H1 (cell line): Measurements from ENCODE around the gene RPUSD2. TPM values are rescaled to one million over a fixed set of nuclear protein-coding genes. Genes with fewer than 3 reads are reported as not detected.

Experiments used
- BCL11A ChIP-seq, 2 experiments: IDR thresholded peaks; one replicate each; pipeline ENCODE4 v1.6.1; 2011; ENCODE audit warnings: low read depth in 2 of 2, low read length in 2 of 2, mild to moderate bottlenecking in 2 of 2
- CHD1 ChIP-seq: IDR thresholded peaks from 2 replicates; pipeline ENCODE4 v1.6.1; 2012; ENCODE audit warnings: low read depth, low read length, improper control_type of control experiment
- CHD2 ChIP-seq: IDR thresholded peaks from 2 replicates; pipeline ENCODE4 v1.6.1; 2012; ENCODE audit warnings: low read length, improper control_type of control experiment
- JUN ChIP-seq: IDR thresholded peaks from 2 replicates; pipeline ENCODE4 v1.6.1; 2011; ENCODE audit warnings: low read depth, mild to moderate bottlenecking, improper control_type of control experiment, low read length
- KDM4A ChIP-seq: IDR thresholded peaks from one replicate; pipeline ENCODE4 v1.7.1; 2012; ENCODE audit warnings: low read depth, mild to moderate bottlenecking, moderate library complexity, low read length, inconsistent platforms; ENCODE audit not compliant: severe bottlenecking
- SIRT6 ChIP-seq: IDR thresholded peaks from one replicate; pipeline ENCODE4 v1.7.1; 2012; ENCODE audit warnings: low read length, inconsistent platforms
- polyA plus RNA-seq, 7 experiments: library from polyadenylated mRNA; depleted of rRNA in 3 of 7; stranded (reverse) in 5 of 7; unstranded in 2 of 7; fragments of >200 nt in 5 of 7; fragments of 200-250 nt in 2 of 7; gene quantifications; 1 replicate in 5 of 7; 2 replicates in 1 of 7; 4 replicates in 1 of 7; pipeline versions ENCODE4 v1.2.1 to v1.2.3, GENCODE V29; 2011 to 2013; ENCODE audit warnings: missing spikeins in 2 of 7, mixed read lengths in 2 of 7
- total RNA-seq: library from RNA; stranded (reverse); fragmentation: NEBNext Ultra II Directional; extraction: Animal tissue kit (Norgen Biotek cat#: 25700); gene quantifications from 2 replicates; pipeline ENCODE4 v1.2.1, GENCODE V29; 2021
- TF ChIP-seq, protein P1 (sequence below): fragments of 300-600 bp; sonication (generic); IDR thresholded peaks from 2 replicates; pipeline ENCODE4 v1.7.1; 2012; ENCODE audit warnings: low read length, moderate library complexity, mild to moderate bottlenecking, inconsistent platforms; ENCODE audit not compliant: insufficient replicate concordance
- TF ChIP-seq, protein P2 (sequence below): IDR thresholded peaks from 2 replicates; pipeline ENCODE4 v1.6.1; 2012; ENCODE audit warnings: inconsistent platforms
- TF ChIP-seq, protein P3 (sequence below): IDR thresholded peaks from 2 replicates; pipeline ENCODE4 v1.6.1; 2011; ENCODE audit warnings: low read length, improper control_type of control experiment

RPUSD2 gene
- total and polyA plus RNA-seq, 2 of the 8 experiments (the other 6 are each of a cell fraction or from before 2014, with no cell fraction given): 14.5 to 28.5 TPM

DNA sequence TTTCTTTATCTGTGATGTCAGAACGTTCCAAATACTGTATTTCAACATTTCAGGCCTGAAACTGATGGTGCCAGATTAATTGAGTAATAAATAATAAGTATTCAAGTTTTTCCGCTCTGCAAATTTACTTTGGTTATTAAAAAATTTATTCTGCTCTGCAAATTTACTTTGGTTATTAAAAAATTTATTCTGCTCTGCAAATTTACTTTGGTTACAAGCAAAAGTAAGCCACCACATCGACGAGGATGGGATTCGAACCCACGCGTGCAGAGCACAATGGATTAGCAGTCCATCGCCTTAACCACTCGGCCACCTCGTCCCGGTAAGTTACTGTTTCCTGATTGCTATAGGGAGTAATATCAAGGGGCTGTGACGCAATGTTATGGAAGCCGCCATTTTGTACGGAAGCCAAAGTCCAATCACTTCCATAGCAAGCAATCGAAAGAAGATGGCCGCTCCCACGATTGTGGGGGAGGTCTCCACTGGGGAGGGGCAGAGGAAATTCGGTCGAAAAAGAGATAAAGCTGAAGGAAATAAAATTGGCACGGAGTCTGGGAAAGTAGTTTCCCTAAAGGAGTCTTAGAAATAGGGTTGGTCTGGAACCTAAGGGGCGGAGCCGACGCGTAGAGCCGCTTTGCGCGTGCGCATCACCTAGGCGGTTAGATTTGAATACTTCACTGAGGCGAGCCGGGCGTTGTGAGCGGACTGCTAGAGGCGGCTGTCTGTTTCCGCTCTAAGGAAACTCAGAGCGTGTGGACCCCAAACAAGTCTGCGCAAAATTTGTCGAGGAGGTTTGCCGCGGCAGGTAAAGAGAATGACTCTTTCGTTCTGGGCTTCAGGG, 24.7 kb downstream of the RPUSD2 start, which contains the start of gene KNL1 (continued):
- TF ChIP-seq, protein P1, sequence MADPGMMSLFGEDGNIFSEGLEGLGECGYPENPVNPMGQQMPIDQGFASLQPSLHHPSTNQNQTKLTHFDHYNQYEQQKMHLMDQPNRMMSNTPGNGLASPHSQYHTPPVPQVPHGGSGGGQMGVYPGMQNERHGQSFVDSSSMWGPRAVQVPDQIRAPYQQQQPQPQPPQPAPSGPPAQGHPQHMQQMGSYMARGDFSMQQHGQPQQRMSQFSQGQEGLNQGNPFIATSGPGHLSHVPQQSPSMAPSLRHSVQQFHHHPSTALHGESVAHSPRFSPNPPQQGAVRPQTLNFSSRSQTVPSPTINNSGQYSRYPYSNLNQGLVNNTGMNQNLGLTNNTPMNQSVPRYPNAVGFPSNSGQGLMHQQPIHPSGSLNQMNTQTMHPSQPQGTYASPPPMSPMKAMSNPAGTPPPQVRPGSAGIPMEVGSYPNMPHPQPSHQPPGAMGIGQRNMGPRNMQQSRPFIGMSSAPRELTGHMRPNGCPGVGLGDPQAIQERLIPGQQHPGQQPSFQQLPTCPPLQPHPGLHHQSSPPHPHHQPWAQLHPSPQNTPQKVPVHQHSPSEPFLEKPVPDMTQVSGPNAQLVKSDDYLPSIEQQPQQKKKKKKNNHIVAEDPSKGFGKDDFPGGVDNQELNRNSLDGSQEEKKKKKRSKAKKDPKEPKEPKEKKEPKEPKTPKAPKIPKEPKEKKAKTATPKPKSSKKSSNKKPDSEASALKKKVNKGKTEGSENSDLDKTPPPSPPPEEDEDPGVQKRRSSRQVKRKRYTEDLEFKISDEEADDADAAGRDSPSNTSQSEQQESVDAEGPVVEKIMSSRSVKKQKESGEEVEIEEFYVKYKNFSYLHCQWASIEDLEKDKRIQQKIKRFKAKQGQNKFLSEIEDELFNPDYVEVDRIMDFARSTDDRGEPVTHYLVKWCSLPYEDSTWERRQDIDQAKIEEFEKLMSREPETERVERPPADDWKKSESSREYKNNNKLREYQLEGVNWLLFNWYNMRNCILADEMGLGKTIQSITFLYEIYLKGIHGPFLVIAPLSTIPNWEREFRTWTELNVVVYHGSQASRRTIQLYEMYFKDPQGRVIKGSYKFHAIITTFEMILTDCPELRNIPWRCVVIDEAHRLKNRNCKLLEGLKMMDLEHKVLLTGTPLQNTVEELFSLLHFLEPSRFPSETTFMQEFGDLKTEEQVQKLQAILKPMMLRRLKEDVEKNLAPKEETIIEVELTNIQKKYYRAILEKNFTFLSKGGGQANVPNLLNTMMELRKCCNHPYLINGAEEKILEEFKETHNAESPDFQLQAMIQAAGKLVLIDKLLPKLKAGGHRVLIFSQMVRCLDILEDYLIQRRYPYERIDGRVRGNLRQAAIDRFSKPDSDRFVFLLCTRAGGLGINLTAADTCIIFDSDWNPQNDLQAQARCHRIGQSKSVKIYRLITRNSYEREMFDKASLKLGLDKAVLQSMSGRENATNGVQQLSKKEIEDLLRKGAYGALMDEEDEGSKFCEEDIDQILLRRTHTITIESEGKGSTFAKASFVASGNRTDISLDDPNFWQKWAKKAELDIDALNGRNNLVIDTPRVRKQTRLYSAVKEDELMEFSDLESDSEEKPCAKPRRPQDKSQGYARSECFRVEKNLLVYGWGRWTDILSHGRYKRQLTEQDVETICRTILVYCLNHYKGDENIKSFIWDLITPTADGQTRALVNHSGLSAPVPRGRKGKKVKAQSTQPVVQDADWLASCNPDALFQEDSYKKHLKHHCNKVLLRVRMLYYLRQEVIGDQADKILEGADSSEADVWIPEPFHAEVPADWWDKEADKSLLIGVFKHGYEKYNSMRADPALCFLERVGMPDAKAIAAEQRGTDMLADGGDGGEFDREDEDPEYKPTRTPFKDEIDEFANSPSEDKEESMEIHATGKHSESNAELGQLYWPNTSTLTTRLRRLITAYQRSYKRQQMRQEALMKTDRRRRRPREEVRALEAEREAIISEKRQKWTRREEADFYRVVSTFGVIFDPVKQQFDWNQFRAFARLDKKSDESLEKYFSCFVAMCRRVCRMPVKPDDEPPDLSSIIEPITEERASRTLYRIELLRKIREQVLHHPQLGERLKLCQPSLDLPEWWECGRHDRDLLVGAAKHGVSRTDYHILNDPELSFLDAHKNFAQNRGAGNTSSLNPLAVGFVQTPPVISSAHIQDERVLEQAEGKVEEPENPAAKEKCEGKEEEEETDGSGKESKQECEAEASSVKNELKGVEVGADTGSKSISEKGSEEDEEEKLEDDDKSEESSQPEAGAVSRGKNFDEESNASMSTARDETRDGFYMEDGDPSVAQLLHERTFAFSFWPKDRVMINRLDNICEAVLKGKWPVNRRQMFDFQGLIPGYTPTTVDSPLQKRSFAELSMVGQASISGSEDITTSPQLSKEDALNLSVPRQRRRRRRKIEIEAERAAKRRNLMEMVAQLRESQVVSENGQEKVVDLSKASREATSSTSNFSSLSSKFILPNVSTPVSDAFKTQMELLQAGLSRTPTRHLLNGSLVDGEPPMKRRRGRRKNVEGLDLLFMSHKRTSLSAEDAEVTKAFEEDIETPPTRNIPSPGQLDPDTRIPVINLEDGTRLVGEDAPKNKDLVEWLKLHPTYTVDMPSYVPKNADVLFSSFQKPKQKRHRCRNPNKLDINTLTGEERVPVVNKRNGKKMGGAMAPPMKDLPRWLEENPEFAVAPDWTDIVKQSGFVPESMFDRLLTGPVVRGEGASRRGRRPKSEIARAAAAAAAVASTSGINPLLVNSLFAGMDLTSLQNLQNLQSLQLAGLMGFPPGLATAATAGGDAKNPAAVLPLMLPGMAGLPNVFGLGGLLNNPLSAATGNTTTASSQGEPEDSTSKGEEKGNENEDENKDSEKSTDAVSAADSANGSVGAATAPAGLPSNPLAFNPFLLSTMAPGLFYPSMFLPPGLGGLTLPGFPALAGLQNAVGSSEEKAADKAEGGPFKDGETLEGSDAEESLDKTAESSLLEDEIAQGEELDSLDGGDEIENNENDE: no peak
- TF ChIP-seq BCL11A (IDR thresholded peaks at IDR 0.05; ENCODE audit: low read depth in 2 of 2, low read length in 2 of 2) (no peak), JUN (no peak), SIRT6 (no peak), CHD2 (no peak), CHD1 (no peak), KDM4A (no peak)
- TF ChIP-seq, protein P2, sequence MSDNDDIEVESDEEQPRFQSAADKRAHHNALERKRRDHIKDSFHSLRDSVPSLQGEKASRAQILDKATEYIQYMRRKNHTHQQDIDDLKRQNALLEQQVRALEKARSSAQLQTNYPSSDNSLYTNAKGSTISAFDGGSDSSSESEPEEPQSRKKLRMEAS: no peak
- TF ChIP-seq, protein P3, sequence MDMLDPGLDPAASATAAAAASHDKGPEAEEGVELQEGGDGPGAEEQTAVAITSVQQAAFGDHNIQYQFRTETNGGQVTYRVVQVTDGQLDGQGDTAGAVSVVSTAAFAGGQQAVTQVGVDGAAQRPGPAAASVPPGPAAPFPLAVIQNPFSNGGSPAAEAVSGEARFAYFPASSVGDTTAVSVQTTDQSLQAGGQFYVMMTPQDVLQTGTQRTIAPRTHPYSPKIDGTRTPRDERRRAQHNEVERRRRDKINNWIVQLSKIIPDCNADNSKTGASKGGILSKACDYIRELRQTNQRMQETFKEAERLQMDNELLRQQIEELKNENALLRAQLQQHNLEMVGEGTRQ: no peak
